ENCODE results near the gene BPIFB6.

The BPIFB6 gene

DNA sequence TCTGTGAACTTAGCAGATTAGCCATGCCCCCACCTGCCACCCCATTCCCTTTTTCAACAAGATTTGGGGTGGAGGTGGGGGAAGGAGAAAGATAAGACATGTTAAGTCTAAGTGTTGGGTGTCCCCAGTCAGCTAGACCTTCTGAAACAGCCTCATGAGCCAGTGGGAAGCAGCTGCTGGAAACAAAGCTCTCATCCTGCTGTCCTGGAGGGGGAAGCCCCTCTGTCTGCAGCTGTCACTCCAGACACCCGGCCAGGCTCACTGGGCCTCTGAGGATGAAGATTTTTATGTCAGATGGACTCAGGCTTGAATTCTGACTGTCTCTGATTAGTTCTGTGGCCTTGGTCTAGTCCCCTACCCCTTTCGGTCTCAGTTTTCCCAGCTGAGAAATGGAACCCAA, 23.3 kb downstream of the BPIFB6 start:
- H3K9ac ChIP-seq (ENCODE audit: low read depth, low read length, poor library complexity, severe bottlenecking), result no peak overlapping the region
- H3K36me3 ChIP-seq (ENCODE audit: insufficient read depth, low read length), result no peaks in the 10 kb centered on the region
- H3K9me2 ChIP-seq (replicated peaks; ENCODE audit: low read depth, low read length), result no peaks in the 10 kb centered on the region
- no peak overlapping the region for H3K4me3 ChIP-seq (ENCODE audit: low read length, poor library complexity, severe bottlenecking)
- no peaks in the 10 kb centered on the region for H3K27me3 ChIP-seq (ENCODE audit: insufficient read depth, low read length, poor library complexity, severe bottlenecking)
- no peaks in the 10 kb centered on the region for H3F3A ChIP-seq (ENCODE audit: low read depth)
- H3K4me2 ChIP-seq (ENCODE audit: low read depth, low read length, poor library complexity, severe bottlenecking), result no peak overlapping the region
- no peaks in the 10 kb centered on the region for H4K20me1 ChIP-seq (ENCODE audit: insufficient read depth, low read length, poor library complexity, severe bottlenecking)
- H3K4me1 ChIP-seq (ENCODE audit: insufficient read depth, low read length, poor library complexity, severe bottlenecking), result no peaks in the 10 kb centered on the region
- TF ChIP-seq, protein P1, sequence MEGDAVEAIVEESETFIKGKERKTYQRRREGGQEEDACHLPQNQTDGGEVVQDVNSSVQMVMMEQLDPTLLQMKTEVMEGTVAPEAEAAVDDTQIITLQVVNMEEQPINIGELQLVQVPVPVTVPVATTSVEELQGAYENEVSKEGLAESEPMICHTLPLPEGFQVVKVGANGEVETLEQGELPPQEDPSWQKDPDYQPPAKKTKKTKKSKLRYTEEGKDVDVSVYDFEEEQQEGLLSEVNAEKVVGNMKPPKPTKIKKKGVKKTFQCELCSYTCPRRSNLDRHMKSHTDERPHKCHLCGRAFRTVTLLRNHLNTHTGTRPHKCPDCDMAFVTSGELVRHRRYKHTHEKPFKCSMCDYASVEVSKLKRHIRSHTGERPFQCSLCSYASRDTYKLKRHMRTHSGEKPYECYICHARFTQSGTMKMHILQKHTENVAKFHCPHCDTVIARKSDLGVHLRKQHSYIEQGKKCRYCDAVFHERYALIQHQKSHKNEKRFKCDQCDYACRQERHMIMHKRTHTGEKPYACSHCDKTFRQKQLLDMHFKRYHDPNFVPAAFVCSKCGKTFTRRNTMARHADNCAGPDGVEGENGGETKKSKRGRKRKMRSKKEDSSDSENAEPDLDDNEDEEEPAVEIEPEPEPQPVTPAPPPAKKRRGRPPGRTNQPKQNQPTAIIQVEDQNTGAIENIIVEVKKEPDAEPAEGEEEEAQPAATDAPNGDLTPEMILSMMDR (conservative IDR thresholded peaks at IDR 0.05; ENCODE audit: low read length), result no peak
- no peak for TF ChIP-seq EZH2phosphoT487 (IDR thresholded peaks at IDR 0.05; ENCODE audit: borderline replicate concordance)
- H2AFZ ChIP-seq (ENCODE audit: low read length), result no peak overlapping the region
- H3K9me3 ChIP-seq (ENCODE audit: insufficient read depth, low read depth, low read length), result no peaks in the 10 kb centered on the region
- H3K79me2 ChIP-seq (ENCODE audit: insufficient read depth, low read length), result no peaks in the 10 kb centered on the region

DNA sequence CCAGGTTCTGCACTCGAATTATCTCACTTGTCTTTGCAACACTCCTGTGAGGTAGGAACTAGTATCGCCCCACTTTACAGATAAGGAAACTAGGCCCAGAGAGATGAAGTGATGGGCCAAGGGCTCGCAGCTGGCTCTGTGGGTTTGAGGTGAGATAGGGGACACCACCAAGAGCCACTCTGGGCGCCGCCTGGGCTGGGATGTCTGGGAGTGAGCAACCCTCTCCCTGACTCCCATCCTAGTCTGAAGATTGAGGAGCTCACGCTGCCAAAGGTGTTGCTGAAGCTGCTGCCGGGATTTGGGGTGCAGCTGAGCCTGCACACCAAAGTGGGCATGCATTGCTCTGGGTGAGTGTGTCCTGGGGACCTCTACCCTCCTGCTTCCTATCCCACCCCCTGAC, 27.7 kb downstream of the BPIFB6 start:
- Histone ChIP-seq H3F3A (ENCODE audit: low read depth) (no peaks in the 10 kb centered on the region), H3K4me2 (ENCODE audit: low read depth, low read length, poor library complexity, severe bottlenecking) (no peak overlapping the region), H3K79me2 (ENCODE audit: insufficient read depth, low read length) (no peaks in the 10 kb centered on the region), H2AFZ (ENCODE audit: low read length) (no peak overlapping the region), H3K9me2 (replicated peaks; ENCODE audit: low read depth, low read length) (no peaks in the 10 kb centered on the region), H4K20me1 (ENCODE audit: insufficient read depth, low read length, poor library complexity, severe bottlenecking) (no peaks in the 10 kb centered on the region), H3K36me3 (ENCODE audit: insufficient read depth, low read length) (no peaks in the 10 kb centered on the region), H3K4me3 (ENCODE audit: low read length, poor library complexity, severe bottlenecking) (no peak overlapping the region), H3K9ac (ENCODE audit: low read depth, low read length, poor library complexity, severe bottlenecking) (no peak overlapping the region), H3K9me3 (ENCODE audit: insufficient read depth, low read depth, low read length) (no peaks in the 10 kb centered on the region), H3K4me1 (ENCODE audit: insufficient read depth, low read length, poor library complexity, severe bottlenecking) (no peaks in the 10 kb centered on the region), H3K27me3 (ENCODE audit: insufficient read depth, low read length, poor library complexity, severe bottlenecking) (no peaks in the 10 kb centered on the region)
- no peak for TF ChIP-seq EZH2phosphoT487 (IDR thresholded peaks at IDR 0.05; ENCODE audit: borderline replicate concordance)
- TF ChIP-seq, protein P1 (conservative IDR thresholded peaks at IDR 0.05; ENCODE audit: low read length), result no peak

DNA sequence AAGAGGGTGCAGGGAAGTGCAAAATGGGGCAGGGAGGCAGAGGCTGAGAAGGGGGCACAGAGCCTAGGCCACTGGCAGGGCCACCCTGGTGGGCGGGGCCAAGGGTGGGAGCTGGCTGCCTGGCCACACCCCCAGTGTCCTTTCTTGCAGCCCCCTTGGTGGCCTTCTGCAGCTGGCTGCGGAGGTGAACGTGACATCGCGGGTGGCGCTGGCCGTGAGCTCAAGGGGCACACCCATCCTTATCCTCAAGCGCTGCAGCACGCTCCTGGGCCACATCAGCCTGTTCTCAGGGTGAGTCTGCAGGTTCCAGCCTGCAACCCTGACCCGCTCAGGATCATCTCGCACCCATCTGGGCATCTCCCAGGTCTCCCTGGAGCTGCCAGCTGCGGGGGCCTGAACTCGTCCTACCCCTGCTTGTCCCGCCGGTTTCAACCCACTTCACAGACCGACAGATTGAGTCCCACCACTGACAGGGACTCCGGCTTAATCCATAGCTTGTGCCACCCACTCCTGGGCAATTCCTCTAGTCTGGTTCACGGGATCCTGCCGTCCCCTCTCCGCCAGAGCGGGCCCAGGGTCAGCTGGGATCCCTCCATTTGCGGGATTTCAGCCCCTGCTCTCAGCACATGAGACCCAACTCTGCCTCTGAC, 28.4 kb downstream of the BPIFB6 start:
- no peaks in the 10 kb centered on the region for H3K36me3 ChIP-seq (ENCODE audit: insufficient read depth, low read length)
- H3F3A ChIP-seq (ENCODE audit: low read depth), result no peaks in the 10 kb centered on the region
- H3K79me2 ChIP-seq (ENCODE audit: insufficient read depth, low read length), result no peaks in the 10 kb centered on the region
- no peaks in the 10 kb centered on the region for H4K20me1 ChIP-seq (ENCODE audit: insufficient read depth, low read length, poor library complexity, severe bottlenecking)
- TF ChIP-seq, protein P1 (conservative IDR thresholded peaks at IDR 0.05; ENCODE audit: low read length), result no peak
- TF ChIP-seq EZH2phosphoT487 (IDR thresholded peaks at IDR 0.05; ENCODE audit: borderline replicate concordance), result no peak
- H3K4me2 ChIP-seq (ENCODE audit: low read depth, low read length, poor library complexity, severe bottlenecking), result no peak overlapping the region
- no peak overlapping the region for H3K9ac ChIP-seq (ENCODE audit: low read depth, low read length, poor library complexity, severe bottlenecking)
- no peaks in the 10 kb centered on the region for H3K9me2 ChIP-seq (replicated peaks; ENCODE audit: low read depth, low read length)
- no peaks in the 10 kb centered on the region for H3K9me3 ChIP-seq (ENCODE audit: insufficient read depth, low read depth, low read length)
- H2AFZ ChIP-seq (ENCODE audit: low read length), result no peak overlapping the region
- no peak overlapping the region for H3K4me3 ChIP-seq (ENCODE audit: low read length, poor library complexity, severe bottlenecking)
- H3K27me3 ChIP-seq (ENCODE audit: insufficient read depth, low read length, poor library complexity, severe bottlenecking), result no peaks in the 10 kb centered on the region
- no peaks in the 10 kb centered on the region for H3K4me1 ChIP-seq (ENCODE audit: insufficient read depth, low read length, poor library complexity, severe bottlenecking)

Measured in Loucy (cell line).